Measurements from ENCODE around the gene WDR19. TPM values are rescaled to one million over a fixed set of nuclear protein-coding genes. Genes with fewer than 3 reads are reported as not detected.

Gene WDR19
- polyA plus RNA-seq, 1 of the 3 experiments (the other 2 are of a cell fraction), result 23.3 TPM

- Histone ChIP-seq H3K9me3 (no peaks in the 10 kb centered on the region), H4K20me1 (ENCODE audit: insufficient read depth) (no peaks in the 10 kb centered on the region), H3K36me3 (replicated peaks in 1 of 2; ENCODE audit: control insufficient read depth in 1 of 2, insufficient read depth in 2 of 2, low read length in 1 of 2) (peaks cover 23 to 27% of the 10 kb centered on the region in 2 experiments), H3K9me2 (no peaks in the 10 kb centered on the region), H3K4me1 (ENCODE audit: control insufficient read depth in 1 of 2, insufficient read depth in 2 of 2, low read depth in 1 of 2, low read length in 1 of 2) (peaks cover 0 to 24% of the 10 kb centered on the region in 2 experiments; a peak in 2 of 4 replicates), H3K27me3 (ENCODE audit: insufficient read depth) (no peaks in the 10 kb centered on the region), H3F3A (replicated peaks; ENCODE audit: insufficient read depth) (no peaks in the 10 kb centered on the region), H3K79me2 (ENCODE audit: insufficient read depth) (no peaks in the 10 kb centered on the region), H3K27ac (ENCODE audit: low read depth in 2 of 2, low read length in 1 of 2) (no peak overlapping the region), H3K4me3 (ENCODE audit: low read depth in 2 of 2, low read length in 1 of 2) (no peak overlapping the region), H3K4me2 (no peak overlapping the region), H3K9ac (no peak overlapping the region), H2AFZ (ENCODE audit: low read depth) (no peak overlapping the region)
- ChIA-PET CTCF (no interaction called here), POLR2A (no interaction called here)
- no peak for DNase-seq
- 91% methylated on average over 9 of the region's 9 CpGs for WGBS (ENCODE audit: low lambda C conversion rate)
- no peak for TF ChIP-seq IRF3 (IDR thresholded peaks at IDR 0.05; ENCODE audit: low read depth, low read length)
- no peak for TF ChIP-seq REST (IDR thresholded peaks at IDR 0.05; ENCODE audit: low read depth, low read length)
- no peak for TF ChIP-seq CTCF (IDR thresholded peaks at IDR 0.05)
- TF ChIP-seq MAX (IDR thresholded peaks at IDR 0.05; ENCODE audit: low read depth), result no peak
- no peak for TF ChIP-seq POLR2AphosphoS5 (IDR thresholded peaks at IDR 0.05; ENCODE audit: low read depth, low read length)
- TF ChIP-seq PBX3 (IDR thresholded peaks at IDR 0.05), result no peak
- TF ChIP-seq EP300 (IDR thresholded peaks at IDR 0.05; ENCODE audit: borderline replicate concordance in 1 of 2, low read depth in 1 of 2, low read length in 1 of 2), result no peak
- TF ChIP-seq FOSL2 (IDR thresholded peaks at IDR 0.05; ENCODE audit: borderline replicate concordance, low read depth), result no peak
- TF ChIP-seq RAD21 (IDR thresholded peaks at IDR 0.05; ENCODE audit: low read length), result no peak
- TF ChIP-seq RCOR1 (IDR thresholded peaks at IDR 0.05; ENCODE audit: low read length), result no peak
- TF ChIP-seq GABPA (IDR thresholded peaks at IDR 0.05; ENCODE audit: low read depth), result no peak
- TF ChIP-seq FOXJ3 (CRISPR knock-in tag; IDR thresholded peaks at IDR 0.05), result no peak
Observed at GRCh38 chr4:39278476-39278875, 96.1 kb downstream of the WDR19 start.
